Measurements from ENCODE around the gene FKBP3.

DNA sequence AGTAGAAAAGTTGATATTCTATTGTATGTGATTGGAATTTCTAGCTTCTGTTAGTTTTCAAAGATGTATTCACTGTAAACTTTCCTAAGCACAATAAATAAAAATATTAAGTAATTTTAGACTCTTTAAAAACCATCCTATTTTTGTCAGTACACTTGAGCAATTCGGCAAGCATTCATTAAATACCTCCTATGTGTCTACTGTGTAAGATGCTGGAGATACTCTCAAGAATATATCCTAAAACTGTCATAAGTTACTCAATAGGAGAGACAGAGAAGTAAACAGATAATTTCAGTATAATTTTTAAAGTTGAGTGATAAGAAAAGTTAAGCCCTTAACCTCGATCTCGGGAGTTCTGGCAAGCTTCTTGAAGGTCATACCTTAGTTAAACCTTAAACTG, 47.5 kb upstream of the FKBP3 start:
- TF ChIP-seq RAD21 (IDR thresholded peaks at IDR 0.05; ENCODE audit: low read length), result no peak
- TF ChIP-seq CEBPB (IDR thresholded peaks at IDR 0.05; ENCODE audit: low read depth, low read length), result no peak
